Stomach smooth muscle (tissue), 2 donors: Measurements from ENCODE around the gene PADI6.
"Not testable (repeated sequence)": the region's sequence is repeated elsewhere in the genome, so short reads cannot be mapped to it uniquely, and the experiment has no call there.

Source experiments
- H3K27ac ChIP-seq: one replicate; pipeline ENCODE4 v1.7.0; 2013; ENCODE audit warnings: mild to moderate bottlenecking, low read length, inconsistent platforms
- H3K27me3 ChIP-seq, 2 donors: one replicate each; pipeline ENCODE4 v1.7.0; 2013; ENCODE audit warnings: low read length in 2 of 2; ENCODE audit not compliant: insufficient read depth in 2 of 2, control insufficient read depth in 1 of 2
- H3K36me3 ChIP-seq, 2 donors: one replicate each; pipeline ENCODE4 v1.7.0; 2013; ENCODE audit warnings: low read length in 2 of 2; ENCODE audit not compliant: control insufficient read depth in 2 of 2, insufficient read depth in 2 of 2
- H3K4me1 ChIP-seq: one replicate; pipeline ENCODE4 v1.7.0; 2013; ENCODE audit warnings: low read length; ENCODE audit not compliant: control insufficient read depth, insufficient read depth
- H3K4me3 ChIP-seq, 2 donors: one replicate each; pipeline ENCODE4 v1.7.0; 2013; ENCODE audit warnings: low read length in 2 of 2
- H3K9ac ChIP-seq, 2 donors: one replicate each; pipeline ENCODE4 v1.7.0; 2013; ENCODE audit warnings: low read length in 2 of 2, mild to moderate bottlenecking in 1 of 2
- H3K9me3 ChIP-seq, 2 donors: one replicate each; pipeline ENCODE4 v1.7.0; 2013; ENCODE audit warnings: low read length in 2 of 2; ENCODE audit not compliant: control insufficient read depth in 2 of 2
- donor health status: healthy.
- donor health status: Pancreatic carcinoma.

The PADI6 gene

GRCh38 chr1:17404820-17405219, 32.8 kb downstream of the PADI6 start:
- Histone ChIP-seq H3K4me3 (no peak overlapping the region), H3K4me1 (no peaks in the 10 kb centered on the region), H3K27me3 (peaks cover 0 to 3% of the 10 kb centered on the region in 2 donors), H3K27ac (no peak overlapping the region), H3K9me3 (no peaks in the 10 kb centered on the region), H3K36me3 (peaks cover 5 to 9% of the 10 kb centered on the region in 2 donors), H3K9ac (no peak overlapping the region)

- no peak overlapping the region for H3K4me3 ChIP-seq
- H3K27me3 ChIP-seq: peaks cover 0 to 3% of the 10 kb centered on the region in 2 donors
- no peak overlapping the region for H3K27ac ChIP-seq
- H3K9me3 ChIP-seq: no peaks in the 10 kb centered on the region
- H3K4me1 ChIP-seq: no peaks in the 10 kb centered on the region
- H3K36me3 ChIP-seq: peaks cover 11 to 21% of the 10 kb centered on the region in 2 donors
- no peak overlapping the region for H3K9ac ChIP-seq
These were observed 34.1 kb downstream of the PADI6 start for GRCh38 chr1:17405898-17406759.

GRCh38 chr1:17406760-17407475, 34.9 kb downstream of the PADI6 start:
- not testable (repeated sequence) for H3K4me3 ChIP-seq, H3K9ac ChIP-seq, H3K27ac ChIP-seq, H3K27me3 ChIP-seq, H3K9me3 ChIP-seq, H3K4me1 ChIP-seq
- peaks cover 16 to 25% of the 10 kb centered on the region in 2 donors for H3K36me3 ChIP-seq

- H3K9me3 ChIP-seq, H3K27me3 ChIP-seq, H3K4me3 ChIP-seq, H3K4me1 ChIP-seq, H3K27ac ChIP-seq, H3K9ac ChIP-seq: not testable (repeated sequence)
- H3K36me3 ChIP-seq: peaks cover 24 to 35% of the 10 kb centered on the region in 2 donors
These were observed 36.0 kb downstream of the PADI6 start for GRCh38 chr1:17407786-17408514.

GRCh38 chr1:17409391-17409811, 37.4 kb downstream of the PADI6 start:
- no peak overlapping the region for H3K4me3 ChIP-seq
- H3K36me3 ChIP-seq: peaks cover 33 to 47% of the 10 kb centered on the region in 2 donors
- H3K27me3 ChIP-seq: no peaks in the 10 kb centered on the region
- H3K9me3 ChIP-seq: no peaks in the 10 kb centered on the region
- no peak overlapping the region for H3K9ac ChIP-seq
- no peak overlapping the region for H3K27ac ChIP-seq
- no peaks in the 10 kb centered on the region for H3K4me1 ChIP-seq

- peaks cover 42 to 61% of the 10 kb centered on the region in 2 donors for H3K36me3 ChIP-seq
These were observed 40.3 kb downstream of the PADI6 start for GRCh38 chr1:17412093-17412870.

GRCh38 chr1:17414022-17414421, 42.0 kb downstream of the PADI6 start:
- Histone ChIP-seq H3K27me3 (no peaks in the 10 kb centered on the region), H3K36me3 (peaks cover 50 to 61% of the 10 kb centered on the region in 2 donors), H3K9ac (no peak overlapping the region), H3K9me3 (no peaks in the 10 kb centered on the region), H3K4me3 (no peak overlapping the region), H3K27ac (no peak overlapping the region), H3K4me1 (no peaks in the 10 kb centered on the region)

More at GRCh38 chr1:17412093-17412870, 40.3 kb downstream of the PADI6 start:
- H3K27ac ChIP-seq: no peak overlapping the region
- H3K4me3 ChIP-seq: no peak overlapping the region
- H3K27me3 ChIP-seq: no peaks in the 10 kb centered on the region
- no peaks in the 10 kb centered on the region for H3K4me1 ChIP-seq
- H3K9ac ChIP-seq: no peak overlapping the region
- H3K9me3 ChIP-seq: no peaks in the 10 kb centered on the region

GRCh38 chr1:17416389-17416788, 44.4 kb downstream of the PADI6 start:
- Histone ChIP-seq H3K27ac (no peak overlapping the region), H3K36me3 (peaks cover 42 to 43% of the 10 kb centered on the region in 2 donors), H3K9me3 (no peaks in the 10 kb centered on the region), H3K4me1 (peaks cover 5% of the 10 kb centered on the region), H3K9ac (no peak overlapping the region), H3K4me3 (no peak overlapping the region), H3K27me3 (no peaks in the 10 kb centered on the region)

GRCh38 chr1:17419626-17420328, 47.8 kb downstream of the PADI6 start:
- Histone ChIP-seq H3K9ac (no peak overlapping the region), H3K27ac (no peak overlapping the region), H3K9me3 (no peaks in the 10 kb centered on the region)

More at GRCh38 chr1:17419626-17420328, 47.8 kb downstream of the PADI6 start:
- peak overlapping the region in 1 of 2 donors; percentile 14 for H3K4me3 ChIP-seq
- H3K36me3 ChIP-seq: peaks cover 24 to 27% of the 10 kb centered on the region in 2 donors
- peaks cover 18% of the 10 kb centered on the region for H3K4me1 ChIP-seq
- no peaks in the 10 kb centered on the region for H3K27me3 ChIP-seq
